ENCODE results near the gene CSPG4.

DNA sequence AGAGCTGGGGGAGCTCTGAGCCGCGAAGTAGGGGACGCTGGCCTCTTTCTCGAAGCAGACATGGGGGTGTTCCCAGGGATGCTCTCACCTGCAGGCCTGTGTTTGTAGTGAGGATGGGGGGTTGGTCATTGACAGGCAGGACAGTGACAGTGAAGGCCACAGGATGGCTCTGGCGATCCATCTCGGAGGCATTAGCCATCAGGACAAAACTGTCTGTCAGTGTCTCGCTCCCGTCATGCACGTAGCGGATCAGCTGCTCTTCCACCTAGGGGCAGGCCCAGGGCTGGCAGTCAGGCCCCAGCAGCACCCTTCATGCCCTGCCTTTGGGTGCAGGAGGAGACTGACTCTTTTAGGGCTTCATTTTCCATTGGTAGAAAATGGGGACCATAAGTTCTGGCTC is 28.0 kb downstream of the CSPG4 start:
- no peak for TF ChIP-seq ZNF274 (IDR thresholded peaks at IDR 0.05; ENCODE audit: low read depth, low read length)
- TF ChIP-seq YY1 (IDR thresholded peaks at IDR 0.05; ENCODE audit: insufficient read depth, insufficient read length) = no peak

Data from NT2/D1 (cell line).